Measurements from ENCODE around the gene TSPAN9. TPM values are rescaled to one million over a fixed set of nuclear protein-coding genes. Genes with fewer than 3 reads are reported as not detected.

The TSPAN9 gene
- polyA plus RNA-seq, 2 of the 4 experiments (the other 2 are of a cell fraction) = 12.4 to 16.1 TPM

DNA sequence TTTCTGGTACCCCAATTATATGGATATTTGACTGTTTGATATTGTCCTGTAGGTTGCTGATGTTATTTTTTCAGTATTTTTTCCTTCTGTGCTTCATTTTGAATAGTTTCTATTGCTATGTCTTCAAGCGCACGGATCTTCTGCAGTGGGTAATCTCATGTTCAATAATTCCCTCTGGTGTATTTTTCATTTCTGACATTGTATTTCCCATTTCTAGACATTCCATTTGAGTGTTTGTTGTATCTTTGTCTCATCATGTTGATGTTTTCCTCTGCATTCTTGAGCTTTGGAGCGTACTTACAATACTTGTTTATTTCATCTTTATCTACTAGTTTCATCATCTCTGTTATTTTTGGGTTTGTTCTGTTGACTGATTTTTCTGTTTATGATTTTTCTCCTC is 22.0 kb downstream of the TSPAN9 start:
- H3K4me1 ChIP-seq = no peaks in the 10 kb centered on the region
- no peak overlapping the region for H3K27ac ChIP-seq
- no peak for FAIRE-seq
- ChIA-PET POLR2A (no interaction called here), CTCF (interaction anchor here (1.8 kb wide), 1 partner anchor 201 kb away, joined by 8 read pairs; no protein-coding TSS in a partner anchor)
- no peak overlapping the region for H3K4me3 ChIP-seq
- TF ChIP-seq POLR2A (IDR thresholded peaks at IDR 0.05; ENCODE audit: low read length) (no peak), ESRRA (IDR thresholded peaks at IDR 0.05; ENCODE audit: borderline replicate concordance, low read length) (no peak), MAFK (IDR thresholded peaks at IDR 0.05; ENCODE audit: partially characterized antibody) (no peak), SMC3 (IDR thresholded peaks at IDR 0.05) (no peak), PHF8 (IDR thresholded peaks at IDR 0.05; ENCODE audit: borderline replicate concordance, low read depth) (no peak), FOSL2 (IDR thresholded peaks at IDR 0.05) (no peak), FOSL2 (CRISPR knock-in tag; IDR thresholded peaks at IDR 0.05) (no peak), CEBPB (IDR thresholded peaks at IDR 0.05) (no peak), JUN (IDR thresholded peaks at IDR 0.05) (no peak), HOXB13 (CRISPR knock-in tag; IDR thresholded peaks at IDR 0.05; ENCODE audit: low read depth) (no peak), HEYL (CRISPR knock-in tag; IDR thresholded peaks at IDR 0.05) (no peak), JUNB (IDR thresholded peaks at IDR 0.05) (no peak), POLR2AphosphoS2 (conservative IDR thresholded peaks at IDR 0.05; ENCODE audit: low read length) (no peak), HOXA7 (CRISPR knock-in tag; IDR thresholded peaks at IDR 0.05) (no peak)
- TF ChIP-seq, protein P1, sequence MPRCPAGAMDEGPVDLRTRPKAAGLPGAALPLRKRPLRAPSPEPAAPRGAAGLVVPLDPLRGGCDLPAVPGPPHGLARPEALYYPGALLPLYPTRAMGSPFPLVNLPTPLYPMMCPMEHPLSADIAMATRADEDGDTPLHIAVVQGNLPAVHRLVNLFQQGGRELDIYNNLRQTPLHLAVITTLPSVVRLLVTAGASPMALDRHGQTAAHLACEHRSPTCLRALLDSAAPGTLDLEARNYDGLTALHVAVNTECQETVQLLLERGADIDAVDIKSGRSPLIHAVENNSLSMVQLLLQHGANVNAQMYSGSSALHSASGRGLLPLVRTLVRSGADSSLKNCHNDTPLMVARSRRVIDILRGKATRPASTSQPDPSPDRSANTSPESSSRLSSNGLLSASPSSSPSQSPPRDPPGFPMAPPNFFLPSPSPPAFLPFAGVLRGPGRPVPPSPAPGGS (IDR thresholded peaks at IDR 0.05) = no peak
- TF ChIP-seq, protein P2, sequence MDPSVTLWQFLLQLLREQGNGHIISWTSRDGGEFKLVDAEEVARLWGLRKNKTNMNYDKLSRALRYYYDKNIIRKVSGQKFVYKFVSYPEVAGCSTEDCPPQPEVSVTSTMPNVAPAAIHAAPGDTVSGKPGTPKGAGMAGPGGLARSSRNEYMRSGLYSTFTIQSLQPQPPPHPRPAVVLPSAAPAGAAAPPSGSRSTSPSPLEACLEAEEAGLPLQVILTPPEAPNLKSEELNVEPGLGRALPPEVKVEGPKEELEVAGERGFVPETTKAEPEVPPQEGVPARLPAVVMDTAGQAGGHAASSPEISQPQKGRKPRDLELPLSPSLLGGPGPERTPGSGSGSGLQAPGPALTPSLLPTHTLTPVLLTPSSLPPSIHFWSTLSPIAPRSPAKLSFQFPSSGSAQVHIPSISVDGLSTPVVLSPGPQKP (IDR thresholded peaks at IDR 0.05; ENCODE audit: low read depth, low read length) = no peak
- no peak for ATAC-seq
- WGBS (ENCODE audit: missing lambda C conversion rate) = 89% methylated on average over 3 of the region's 3 CpGs
- H3K4me2 ChIP-seq = no peak overlapping the region
- no peak for DNase-seq (ENCODE audit: low read depth in 1 of 2, low spot score in 1 of 2)
- no peaks in the 10 kb centered on the region; the same call in 2 of the 3 replicates for H3K9me3 ChIP-seq

DNA sequence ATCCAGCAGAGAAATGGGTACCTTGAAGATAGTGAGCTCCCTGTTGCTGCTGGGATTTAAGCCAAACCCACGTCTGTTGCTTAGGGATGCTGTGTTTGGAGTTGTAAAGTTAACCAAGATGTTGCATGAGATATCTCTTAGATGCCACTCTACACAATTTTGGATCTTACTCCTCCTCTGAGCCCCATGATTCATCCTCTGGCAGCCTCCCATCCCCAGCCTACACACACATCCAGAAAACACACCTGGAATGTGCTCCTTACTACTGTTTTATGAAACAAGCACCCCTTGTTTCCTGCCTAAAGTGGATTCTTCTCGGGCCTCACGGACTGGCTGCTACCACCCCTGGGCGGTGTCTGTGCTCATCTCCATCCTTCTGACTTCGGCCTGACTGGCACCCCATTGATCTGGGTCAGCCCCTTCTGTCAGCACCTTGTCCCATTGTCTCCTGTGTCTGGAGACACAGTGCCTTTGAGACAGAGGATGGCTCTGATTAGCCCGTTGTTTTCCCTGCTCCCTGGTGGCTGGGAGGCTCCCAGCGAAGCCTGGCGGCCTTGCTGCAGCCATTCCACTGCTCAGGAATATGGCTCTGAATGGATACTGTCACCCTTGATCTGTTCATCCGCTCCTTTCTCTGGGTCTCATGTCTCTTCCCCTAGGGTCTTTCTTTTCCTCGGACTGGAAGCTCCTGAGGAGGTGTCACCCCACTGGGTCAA is 24.3 kb downstream of the TSPAN9 start:
- no peaks in the 10 kb centered on the region for H3K4me1 ChIP-seq
- ATAC-seq (no peak), DNase-seq (ENCODE audit: low read depth in 1 of 2, low spot score in 1 of 2) (no peak), FAIRE-seq (no peak)
- TF ChIP-seq CHD4 (IDR thresholded peaks at IDR 0.05; ENCODE audit: borderline replicate concordance) (no peak), ZSCAN20 (CRISPR knock-in tag; IDR thresholded peaks at IDR 0.05) (no peak), SREBF2 (IDR thresholded peaks at IDR 0.05) (no peak), KDM5A (IDR thresholded peaks at IDR 0.05) (no peak), FOSB (CRISPR knock-in tag; IDR thresholded peaks at IDR 0.05) (no peak), JUNB (IDR thresholded peaks at IDR 0.05) (no peak), HOXB13 (CRISPR knock-in tag; IDR thresholded peaks at IDR 0.05; ENCODE audit: low read depth) (no peak), MYC (IDR thresholded peaks at IDR 0.05; ENCODE audit: borderline replicate concordance, low read length) (no peak), MAFK (IDR thresholded peaks at IDR 0.05; ENCODE audit: partially characterized antibody) (no peak), CEBPB (IDR thresholded peaks at IDR 0.05) (no peak), PHF8 (IDR thresholded peaks at IDR 0.05; ENCODE audit: borderline replicate concordance, low read depth) (no peak)
- TF ChIP-seq, protein P3, sequence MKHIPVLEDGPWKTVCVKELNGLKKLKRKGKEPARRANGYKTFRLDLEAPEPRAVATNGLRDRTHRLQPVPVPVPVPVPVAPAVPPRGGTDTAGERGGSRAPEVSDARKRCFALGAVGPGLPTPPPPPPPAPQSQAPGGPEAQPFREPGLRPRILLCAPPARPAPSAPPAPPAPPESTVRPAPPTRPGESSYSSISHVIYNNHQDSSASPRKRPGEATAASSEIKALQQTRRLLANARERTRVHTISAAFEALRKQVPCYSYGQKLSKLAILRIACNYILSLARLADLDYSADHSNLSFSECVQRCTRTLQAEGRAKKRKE (CRISPR knock-in tag; IDR thresholded peaks at IDR 0.05; ENCODE audit: low read depth) = no peak
- ChIA-PET POLR2A (no interaction called here), CTCF (interaction anchor here (1.2 to 1.7 kb wide), 4 partner anchors 19 to 174 kb away, joined by 3 to 7 read pairs (median 4); no protein-coding TSS in a partner anchor)
- H3K4me2 ChIP-seq = no peak overlapping the region
- H3K27ac ChIP-seq = no peak overlapping the region
- no peaks in the 10 kb centered on the region; the same call in 2 of the 3 replicates for H3K9me3 ChIP-seq
- 81% methylated on average over 10 of the region's 10 CpGs for WGBS (ENCODE audit: missing lambda C conversion rate)
- H3K4me3 ChIP-seq = no peak overlapping the region
